Heart left ventricle (tissue), 16 donors: Measurements from ENCODE around the gene RPL29. TPM values are rescaled to one million over a fixed set of nuclear protein-coding genes. Genes with fewer than 3 reads are reported as not detected.

Source experiments
- ATAC-seq, 4 donors: fragments of 200-7000 bp; cut with Tn5 transposase; one replicate each; pipeline ENCODE4 v1.9.1; 2020 to 2022; ENCODE audit warnings: moderate library complexity in 4 of 4, mild to moderate bottlenecking in 3 of 4, moderate number of reproducible peaks in 1 of 4
- DNase-seq, 5 donors: peaks; one replicate each; pipeline ENCODE4 v3.0.0-alpha.2; 2020
- H3K27ac ChIP-seq, 12 donors: fragments of 200-600 bp; sonication (generic) in 4 of 12; one replicate each; pipeline versions ENCODE4 v1.5.0 to v1.8.0; 2016 to 2022; ENCODE audit warnings: mild to moderate bottlenecking in 2 of 12
- H3K27me3 ChIP-seq, 9 donors: fragments of 200-600 bp; sonication (generic) in 2 of 9; one replicate each; pipeline versions ENCODE4 v1.5.1 to v1.8.0; 2016 to 2022; ENCODE audit warnings: mild to moderate bottlenecking in 3 of 9
- H3K36me3 ChIP-seq, 9 donors: fragments of 200-600 bp; sonication (generic) in 2 of 9; one replicate each; pipeline versions ENCODE4 v1.5.0 to v1.8.0; 2018 to 2022; ENCODE audit warnings: mild to moderate bottlenecking in 2 of 9
- H3K4me1 ChIP-seq, 12 donors: fragments of 200-600 bp; sonication (generic) in 4 of 12; one replicate each; pipeline versions ENCODE4 v1.5.0 to v1.8.0; 2016 to 2022; ENCODE audit warnings: mild to moderate bottlenecking in 3 of 12
- H3K4me3 ChIP-seq, 12 donors: fragments of 200-600 bp; sonication (generic) in 4 of 12; one replicate each; pipeline versions ENCODE4 v1.5.0 to v1.8.0; 2017 to 2022; ENCODE audit warnings: mild to moderate bottlenecking in 9 of 12, moderate library complexity in 4 of 12
- H3K9me3 ChIP-seq, 12 donors: fragments of 200-600 bp; sonication (generic) in 4 of 12; one replicate each; pipeline versions ENCODE4 v1.5.0 to v1.8.0; 2016 to 2022; ENCODE audit warnings: mild to moderate bottlenecking in 1 of 12
- POLR2A ChIP-seq, 2 donors: fragments of 450-650 bp; IDR thresholded peaks; one replicate each; pipeline ENCODE4 v1.6.1; 2017; ENCODE audit warnings: antibody characterized with exemption in 2 of 2, mild to moderate bottlenecking in 2 of 2, moderate library complexity in 2 of 2
- WGBS, 4 donors: extraction: QIAGEN DNeasy Blood & Tissue Kit in 2 of 4; methylation state at CpG; one replicate each; pipeline versions ENCODE4 v1.1.5 to v1.1.7; 2013 to 2018; 5-methylcytosine and 5-hydroxymethylcytosine counted together
- intact Hi-C, 10 donors: fragments of 100-400 bp; cut with DNase I; formaldehyde crosslinking; loops; one replicate each; pipeline versions ENCODE4 v1.11.1 to v1.14.2; 2022
- polyA plus RNA-seq, 2 donors: library from polyadenylated mRNA; stranded (reverse); fragments of 200-250 nt; gene quantifications; one replicate each; pipeline ENCODE4 v1.2.3, GENCODE V29; 2013
- total RNA-seq, 9 donors: library from RNA; depleted of rRNA in 2 of 9; stranded (reverse); fragments of >200 nt in 2 of 9; fragmentation: NEBNext Ultra II Directional in 3 of 9; extraction: Animal tissue kit (Norgen Biotek cat#: 25700) in 3 of 9; gene quantifications; one replicate each; pipeline versions ENCODE4 v1.1.0 to v1.2.4, GENCODE V29; 2016 to 2023
- TF ChIP-seq, protein P1 (sequence below), 12 donors: fragments of 200-600 bp; sonication (generic) in 4 of 12; IDR thresholded peaks; one replicate each; pipeline versions ENCODE4 v1.5.0 to v1.8.0; 2018 to 2022; ENCODE audit warnings: antibody characterized with exemption in 12 of 12, mild to moderate bottlenecking in 5 of 12
- donor health status: ischemic (EF 13 %, LVEDD 7.1; RV severe dilation, severe dysfunction).
- donor health status: healthy with polysubstance abuse.
- donor health status: DM: no; HTN: yes; CAD: no.
- donor health status: DM: no; HTN: no; CAD: no.
- donor health status: ischemic (EF 25% LVEDD 6.9; RV normal size, moderate dysfunction).
- donor health status: ischemic (EF 25% LVEDD 5.7; RV mildly dilated, moderate dysfunction).
- donor health status: healthy.
- donor health status: DM: yes; HTN: yes; CAD: no.
- donor health status: ischemic (EF 35%, LVEDD 5.7; RV mildly dilated, moderate dysfunction).
- donor health status: nonischemic (EF 11% LVEDD 7.7; RV severe dilation, severe dysfunction).
- donor health status: DM: yes; HTN: yes; CAD: no.
- donor health status: PGD.
- donor health status: ischemic (EF 29% LVEDD 5.4; RV normal size, mild dysfunction).
- donor health status: nonischemic (EF 23%, LVEDD 6.1; RV moderate dilation, normal function).

Gene RPL29
- total and polyA plus RNA-seq, 11 donors: 515 to 1,405 (median 731) TPM

GRCh38 chr3:51949121-51949520 lies 46.6 kb downstream of the RPL29 start:
- no peak for TF ChIP-seq POLR2A (IDR thresholded peaks at IDR 0.05)
- TF ChIP-seq, protein P1, sequence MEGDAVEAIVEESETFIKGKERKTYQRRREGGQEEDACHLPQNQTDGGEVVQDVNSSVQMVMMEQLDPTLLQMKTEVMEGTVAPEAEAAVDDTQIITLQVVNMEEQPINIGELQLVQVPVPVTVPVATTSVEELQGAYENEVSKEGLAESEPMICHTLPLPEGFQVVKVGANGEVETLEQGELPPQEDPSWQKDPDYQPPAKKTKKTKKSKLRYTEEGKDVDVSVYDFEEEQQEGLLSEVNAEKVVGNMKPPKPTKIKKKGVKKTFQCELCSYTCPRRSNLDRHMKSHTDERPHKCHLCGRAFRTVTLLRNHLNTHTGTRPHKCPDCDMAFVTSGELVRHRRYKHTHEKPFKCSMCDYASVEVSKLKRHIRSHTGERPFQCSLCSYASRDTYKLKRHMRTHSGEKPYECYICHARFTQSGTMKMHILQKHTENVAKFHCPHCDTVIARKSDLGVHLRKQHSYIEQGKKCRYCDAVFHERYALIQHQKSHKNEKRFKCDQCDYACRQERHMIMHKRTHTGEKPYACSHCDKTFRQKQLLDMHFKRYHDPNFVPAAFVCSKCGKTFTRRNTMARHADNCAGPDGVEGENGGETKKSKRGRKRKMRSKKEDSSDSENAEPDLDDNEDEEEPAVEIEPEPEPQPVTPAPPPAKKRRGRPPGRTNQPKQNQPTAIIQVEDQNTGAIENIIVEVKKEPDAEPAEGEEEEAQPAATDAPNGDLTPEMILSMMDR (IDR thresholded peaks at IDR 0.05): no peak
- Histone ChIP-seq H3K27me3 (no peaks in the 10 kb centered on the region), H3K27ac (no peak overlapping the region), H3K4me3 (no peak overlapping the region), H3K36me3 (peaks cover 0 to 30% (median 9%) of the 10 kb centered on the region in 9 donors), H3K9me3 (no peaks in the 10 kb centered on the region), H3K4me1 (peaks cover 0 to 2% (median 0%) of the 10 kb centered on the region in 12 donors)
- intact Hi-C loops: no loop called here
- 85 to 95% (median 95%) methylated on average over 5 of the region's 5 CpGs for WGBS, 4 donors
- ATAC-seq (no peak), DNase-seq (peak in 2 of 5 donors; percentile 21 to 40)

GRCh38 chr3:51948016-51948580 lies 47.6 kb downstream of the RPL29 start:
- DNase-seq (peak in 1 of 5 donors; percentile 33), ATAC-seq (no peak)
- WGBS, 4 donors: 94 to 98% (median 96%) methylated on average over 10 of the region's 10 CpGs
- TF ChIP-seq, protein P1 (IDR thresholded peaks at IDR 0.05): no peak
- TF ChIP-seq POLR2A (IDR thresholded peaks at IDR 0.05): no peak
- H3K4me3 ChIP-seq: no peak overlapping the region
- no peak overlapping the region for H3K27ac ChIP-seq
- no peaks in the 10 kb centered on the region for H3K9me3 ChIP-seq
- intact Hi-C loops: no loop called here
- H3K4me1 ChIP-seq: peaks cover 0 to 6% (median 5%) of the 10 kb centered on the region in 12 donors
- no peaks in the 10 kb centered on the region for H3K27me3 ChIP-seq
- peaks cover 0 to 30% (median 9%) of the 10 kb centered on the region in 9 donors for H3K36me3 ChIP-seq

DNA sequence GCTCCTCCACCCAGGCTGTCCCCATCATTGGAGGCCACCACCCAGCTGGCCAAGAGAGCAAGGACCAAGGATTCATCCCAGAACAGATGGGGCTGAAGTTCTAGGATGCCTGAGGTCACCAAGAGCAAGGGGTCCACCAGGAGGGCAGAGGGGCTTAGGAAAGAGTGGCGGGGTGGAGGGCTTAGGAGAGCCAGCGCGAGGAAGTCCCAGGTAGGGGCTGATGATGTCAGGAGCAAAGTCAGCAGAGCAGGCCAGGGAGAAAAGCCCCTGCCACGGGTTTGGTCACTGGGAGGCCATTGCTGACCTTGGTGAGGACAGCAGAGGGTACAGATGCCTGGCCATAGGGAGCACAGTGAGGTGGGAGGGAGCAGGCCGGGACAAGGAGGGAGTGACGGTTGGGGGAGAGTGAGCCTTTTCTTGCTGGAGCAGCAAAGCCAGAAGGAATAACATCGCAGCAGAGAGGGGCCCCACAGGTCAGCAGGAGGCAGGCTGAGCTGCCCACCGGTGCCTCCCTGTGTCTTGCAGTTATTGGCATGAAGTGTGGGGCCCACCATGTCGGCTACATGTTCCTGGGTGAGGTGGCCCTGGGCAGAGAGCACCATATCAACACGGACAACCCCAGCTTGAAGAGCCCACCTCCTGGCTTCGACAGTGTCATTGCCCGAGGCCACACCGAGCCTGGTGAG lies 48.3 kb downstream of the RPL29 start:
- H3K4me3 ChIP-seq: no peak overlapping the region
- ATAC-seq (no peak), DNase-seq (peak in 1 of 5 donors; percentile 52)
- TF ChIP-seq POLR2A (IDR thresholded peaks at IDR 0.05): no peak
- TF ChIP-seq, protein P1 (IDR thresholded peaks at IDR 0.05): no peak
- H3K27ac ChIP-seq: no peak overlapping the region
- H3K36me3 ChIP-seq: peaks cover 0 to 30% (median 9%) of the 10 kb centered on the region in 9 donors
- H3K27me3 ChIP-seq: no peaks in the 10 kb centered on the region
- intact Hi-C loops: no loop called here
- H3K4me1 ChIP-seq: peaks cover 2 to 14% (median 12%) of the 10 kb centered on the region in 12 donors
- H3K9me3 ChIP-seq: no peaks in the 10 kb centered on the region
- WGBS, 4 donors: 79 to 85% (median 81%) methylated on average over 12 to 13 of the region's 13 CpGs

- ATAC-seq: no peak
- Histone ChIP-seq H3K36me3 (peaks cover 0 to 30% (median 9%) of the 10 kb centered on the region in 9 donors), H3K9me3 (no peaks in the 10 kb centered on the region), H3K4me1 (peaks cover 3 to 16% (median 13%) of the 10 kb centered on the region in 12 donors), H3K27me3 (no peaks in the 10 kb centered on the region), H3K27ac (no peak overlapping the region), H3K4me3 (no peak overlapping the region)
- 69 to 98% (median 86%) methylated on average over 4 of the region's 4 CpGs for WGBS, 4 donors
- TF ChIP-seq, protein P1 (IDR thresholded peaks at IDR 0.05): no peak
- no peak for TF ChIP-seq POLR2A (IDR thresholded peaks at IDR 0.05)
- DNase-seq: peak in 1 of 5 donors; percentile 40
- intact Hi-C loops: no loop called here
Observed at GRCh38 chr3:51946796-51947195, 48.9 kb downstream of the RPL29 start.
